K562 (cell line): ENCODE measurements around the gene RBM4B. TPM values are rescaled to one million over a fixed set of nuclear protein-coding genes. Genes with fewer than 3 reads are reported as not detected.

Source experiments
- ADNP ChIP-seq: fragments of 200-800 bp; sonication (Bioruptor generic); IDR thresholded peaks from 2 replicates; pipeline ENCODE4 v1.6.1; 2016; ENCODE audit warnings: missing genetic modification characterization, missing compliant biosample characterization
- ASH1L ChIP-seq: fragments of 450-650 bp; IDR thresholded peaks from 2 replicates; pipeline ENCODE4 v1.6.1; 2018; ENCODE audit warnings: borderline replicate concordance, mild to moderate bottlenecking, low read depth; ENCODE audit not compliant: partially characterized antibody
- CBX3 ChIP-seq, 2 experiments: IDR thresholded peaks; 1 replicate in 1 of 2; 2 replicates in 1 of 2; pipeline ENCODE4 v1.6.1; 2012; ENCODE audit warnings: inconsistent platforms in 2 of 2, low read length in 2 of 2, borderline replicate concordance in 1 of 2, control low read depth in 1 of 2
- CCAR2 ChIP-seq: fragments of 200-400 bp; formaldehyde crosslinking; IDR thresholded peaks from 2 replicates; pipeline ENCODE4 v1.6.1; 2017; ENCODE audit warnings: mild to moderate bottlenecking, low read depth, low read length
- CREBBP ChIP-seq: IDR thresholded peaks from one replicate; pipeline ENCODE4 v1.6.1; 2012; ENCODE audit warnings: low read depth, mild to moderate bottlenecking, control low read depth, inconsistent platforms, low read length
- DIDO1 ChIP-seq: fragments of 450-650 bp; IDR thresholded peaks from 2 replicates; pipeline ENCODE4 v1.6.1; 2016; ENCODE audit warnings: low read depth, missing biosample characterization, missing genetic modification characterization
- ELF4 ChIP-seq: fragments of 450-650 bp; formaldehyde crosslinking; IDR thresholded peaks from 2 replicates; pipeline ENCODE4 v1.4.0; 2022; ENCODE audit warnings: missing genetic modification characterization
- HMGN3 ChIP-seq: IDR thresholded peaks from 2 replicates; pipeline ENCODE4 v1.6.1; 2011; ENCODE audit warnings: borderline replicate concordance, low read depth, mild to moderate bottlenecking, mixed read lengths, low read length; ENCODE audit not compliant: insufficient read length; ENCODE audit errors: extremely low read depth
- KLF1 ChIP-seq: fragments of 450-650 bp; IDR thresholded peaks from 2 replicates; pipeline ENCODE4 v1.6.1; 2016; ENCODE audit warnings: missing genetic modification characterization, missing compliant biosample characterization
- NR2F6 ChIP-seq: fragments of 450-650 bp; formaldehyde crosslinking; IDR thresholded peaks from 2 replicates; pipeline ENCODE4 v1.4.0; 2020; ENCODE audit warnings: mild to moderate bottlenecking
- RBM22 ChIP-seq: fragments of 200-400 bp; formaldehyde crosslinking; IDR thresholded peaks from 2 replicates; pipeline ENCODE4 v1.6.1; 2018; ENCODE audit warnings: low read length, low read depth; ENCODE audit not compliant: poor library complexity, severe bottlenecking
- SMARCC2 ChIP-seq: fragments of 450-650 bp; IDR thresholded peaks from 2 replicates; pipeline ENCODE4 v1.6.1; 2017; ENCODE audit warnings: antibody characterized with exemption, moderate library complexity, mild to moderate bottlenecking, low read depth
- TCF7 ChIP-seq: sonication (generic); IDR thresholded peaks from 2 replicates; pipeline ENCODE4 v1.6.1; 2016; ENCODE audit warnings: antibody characterized with exemption, borderline replicate concordance
- ZNF324 ChIP-seq: fragments of 250-450 bp; sonication (Bioruptor Pico); IDR thresholded peaks from 2 replicates; pipeline ENCODE4 v1.4.0; 2020; ENCODE audit warnings: mild to moderate bottlenecking
- ZNF431 ChIP-seq: sonication (generic); formaldehyde crosslinking; IDR thresholded peaks from 2 replicates; pipeline ENCODE4 v1.8.0; 2022; ENCODE audit warnings: mild to moderate bottlenecking, missing genetic modification reagents
- ZNF639 ChIP-seq, 2 experiments: fragments of 200-800 bp in 1 of 2; sonication (Bioruptor generic) in 1 of 2; sonication (generic) in 1 of 2; formaldehyde crosslinking in 1 of 2; IDR thresholded peaks in 1 of 2; conservative IDR thresholded peaks in 1 of 2; 2 replicates each; pipeline versions ENCODE4 v1.5.0 to v1.6.1; 2016 to 2020; ENCODE audit warnings: missing compliant biosample characterization in 1 of 2, missing genetic modification characterization in 1 of 2, missing genetic modification reagents in 1 of 2
- ZNF830 ChIP-seq: fragments of 250-450 bp; sonication (Bioruptor Pico); IDR thresholded peaks from 2 replicates; pipeline ENCODE4 v1.5.0; 2021; ENCODE audit warnings: mild to moderate bottlenecking
- polyA plus RNA-seq, 8 experiments: library from polyadenylated mRNA; depleted of rRNA in 4 of 8; stranded (reverse) in 5 of 8; unstranded in 3 of 8; fragments of >200 nt; fragmentation: Nextera tagmentation in 2 of 8; fragmentation: Illumina TruSeq in 1 of 8; extraction: Ambion mirVana in 2 of 8; extraction: Trizol in 1 of 8; gene quantifications; 2 replicates each; pipeline versions ENCODE4 v1.2.1 to v1.2.3, GENCODE V29; 2011 to 2014; ENCODE audit warnings: inconsistent platforms in 1 of 8, missing spikeins in 1 of 8
- total RNA-seq, 7 experiments: library from RNA; depleted of rRNA in 6 of 7; stranded (reverse); fragments of >200 nt in 6 of 7; fragmentation: Illumina TruSeq in 2 of 7; extraction: Trizol in 2 of 7; gene quantifications; 2 replicates each; pipeline versions ENCODE4 v1.2.1 to v1.2.3, GENCODE V29; 2011 to 2021; ENCODE audit warnings: low replicate concordance in 1 of 7
- TF ChIP-seq, protein P1 (sequence below), 2 experiments: IDR thresholded peaks; 2 replicates each; pipeline ENCODE4 v1.6.1; 2011; ENCODE audit warnings: borderline replicate concordance in 1 of 2, control low read depth in 1 of 2, low read depth in 1 of 2, low read length in 1 of 2, mild to moderate bottlenecking in 1 of 2, mixed read lengths in 1 of 2, moderate library complexity in 1 of 2; ENCODE audit not compliant: insufficient read depth in 1 of 2, insufficient read length in 1 of 2, poor library complexity in 1 of 2, severe bottlenecking in 1 of 2; ENCODE audit errors: extremely low read depth in 1 of 2
- TF ChIP-seq, protein P2 (sequence below): fragments of 250-450 bp; sonication (Bioruptor Pico); IDR thresholded peaks from 2 replicates; pipeline ENCODE4 v1.5.0; 2021
- TF ChIP-seq, protein P3 (sequence below): sonication (generic); formaldehyde crosslinking; IDR thresholded peaks from 2 replicates; pipeline ENCODE4 v1.8.0; 2022; ENCODE audit warnings: mild to moderate bottlenecking, missing genetic modification reagents

Gene RBM4B
- total and polyA plus RNA-seq, 9 of the 15 experiments (the other 6 are each of a cell fraction or from before 2014, with no cell fraction given): 14.6 to 39.9 (median 23.3) TPM

- TF ChIP-seq, protein P1, sequence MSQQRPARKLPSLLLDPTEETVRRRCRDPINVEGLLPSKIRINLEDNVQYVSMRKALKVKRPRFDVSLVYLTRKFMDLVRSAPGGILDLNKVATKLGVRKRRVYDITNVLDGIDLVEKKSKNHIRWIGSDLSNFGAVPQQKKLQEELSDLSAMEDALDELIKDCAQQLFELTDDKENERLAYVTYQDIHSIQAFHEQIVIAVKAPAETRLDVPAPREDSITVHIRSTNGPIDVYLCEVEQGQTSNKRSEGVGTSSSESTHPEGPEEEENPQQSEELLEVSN (IDR thresholded peaks at IDR 0.05; ENCODE audit: borderline replicate concordance in 1 of 2, extremely low read depth in 1 of 2, insufficient read depth in 1 of 2, insufficient read length in 1 of 2, low read depth in 1 of 2, low read length in 1 of 2, poor library complexity in 1 of 2, severe bottlenecking in 1 of 2): no peak
- TF ChIP-seq ZNF639 (CRISPR knock-in tag; conservative IDR thresholded peaks at IDR 0.05 in 1 of 2, IDR thresholded peaks at IDR 0.05 in 1 of 2): peak in 1 of 2 experiments; percentile 61; a peak in 2 of 4 replicates
- no peak for TF ChIP-seq RBM22
- TF ChIP-seq SMARCC2: peak; percentile 72
- no peak for TF ChIP-seq ZNF324 (CRISPR knock-in tag)
- TF ChIP-seq ELF4 (CRISPR knock-in tag): 0 out of 2 replicates have a peak, but pooled peaks have one; percentile 57
- no peak for TF ChIP-seq ZNF830 (CRISPR knock-in tag)
- no peak for TF ChIP-seq ASH1L
- TF ChIP-seq, protein P2, sequence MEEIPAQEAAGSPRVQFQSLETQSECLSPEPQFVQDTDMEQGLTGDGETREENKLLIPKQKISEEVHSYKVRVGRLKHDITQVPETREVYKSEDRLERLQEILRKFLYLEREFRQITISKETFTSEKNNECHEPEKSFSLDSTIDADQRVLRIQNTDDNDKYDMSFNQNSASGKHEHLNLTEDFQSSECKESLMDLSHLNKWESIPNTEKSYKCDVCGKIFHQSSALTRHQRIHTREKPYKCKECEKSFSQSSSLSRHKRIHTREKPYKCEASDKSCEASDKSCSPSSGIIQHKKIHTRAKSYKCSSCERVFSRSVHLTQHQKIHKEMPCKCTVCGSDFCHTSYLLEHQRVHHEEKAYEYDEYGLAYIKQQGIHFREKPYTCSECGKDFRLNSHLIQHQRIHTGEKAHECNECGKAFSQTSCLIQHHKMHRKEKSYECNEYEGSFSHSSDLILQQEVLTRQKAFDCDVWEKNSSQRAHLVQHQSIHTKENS (CRISPR knock-in tag): no peak
- TF ChIP-seq CCAR2: no peak
- no peak for TF ChIP-seq KLF1 (tag)
- no peak for TF ChIP-seq HMGN3
- TF ChIP-seq, protein P3, sequence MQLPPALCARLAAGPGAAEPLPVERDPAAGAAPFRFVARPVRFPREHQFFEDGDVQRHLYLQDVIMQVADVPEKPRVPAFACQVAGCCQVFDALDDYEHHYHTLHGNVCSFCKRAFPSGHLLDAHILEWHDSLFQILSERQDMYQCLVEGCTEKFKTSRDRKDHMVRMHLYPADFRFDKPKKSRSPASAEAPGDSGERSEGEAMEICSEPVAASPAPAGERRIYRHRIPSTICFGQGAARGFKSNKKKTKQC (CRISPR knock-in tag): no peak
- no peak for TF ChIP-seq DIDO1 (tag)
- TF ChIP-seq NR2F6 (CRISPR knock-in tag): no peak
- no peak for TF ChIP-seq CREBBP
- TF ChIP-seq ADNP (tag): no peak; the same call in 1 of the 2 replicates
- peak; percentile 68; the same call in 1 of the 2 replicates for TF ChIP-seq TCF7
- no peak for TF ChIP-seq CBX3 (IDR thresholded peaks at IDR 0.05; ENCODE audit: borderline replicate concordance in 1 of 2, low read length in 2 of 2)
- no peak for TF ChIP-seq ZNF431 (CRISPR knock-in tag)
These were observed 23.9 kb upstream of the RBM4B start (continued) for GRCh38 chr11:66701432-66702240.
